Measurements from ENCODE around the gene PHF3.

Gene PHF3, protein sequence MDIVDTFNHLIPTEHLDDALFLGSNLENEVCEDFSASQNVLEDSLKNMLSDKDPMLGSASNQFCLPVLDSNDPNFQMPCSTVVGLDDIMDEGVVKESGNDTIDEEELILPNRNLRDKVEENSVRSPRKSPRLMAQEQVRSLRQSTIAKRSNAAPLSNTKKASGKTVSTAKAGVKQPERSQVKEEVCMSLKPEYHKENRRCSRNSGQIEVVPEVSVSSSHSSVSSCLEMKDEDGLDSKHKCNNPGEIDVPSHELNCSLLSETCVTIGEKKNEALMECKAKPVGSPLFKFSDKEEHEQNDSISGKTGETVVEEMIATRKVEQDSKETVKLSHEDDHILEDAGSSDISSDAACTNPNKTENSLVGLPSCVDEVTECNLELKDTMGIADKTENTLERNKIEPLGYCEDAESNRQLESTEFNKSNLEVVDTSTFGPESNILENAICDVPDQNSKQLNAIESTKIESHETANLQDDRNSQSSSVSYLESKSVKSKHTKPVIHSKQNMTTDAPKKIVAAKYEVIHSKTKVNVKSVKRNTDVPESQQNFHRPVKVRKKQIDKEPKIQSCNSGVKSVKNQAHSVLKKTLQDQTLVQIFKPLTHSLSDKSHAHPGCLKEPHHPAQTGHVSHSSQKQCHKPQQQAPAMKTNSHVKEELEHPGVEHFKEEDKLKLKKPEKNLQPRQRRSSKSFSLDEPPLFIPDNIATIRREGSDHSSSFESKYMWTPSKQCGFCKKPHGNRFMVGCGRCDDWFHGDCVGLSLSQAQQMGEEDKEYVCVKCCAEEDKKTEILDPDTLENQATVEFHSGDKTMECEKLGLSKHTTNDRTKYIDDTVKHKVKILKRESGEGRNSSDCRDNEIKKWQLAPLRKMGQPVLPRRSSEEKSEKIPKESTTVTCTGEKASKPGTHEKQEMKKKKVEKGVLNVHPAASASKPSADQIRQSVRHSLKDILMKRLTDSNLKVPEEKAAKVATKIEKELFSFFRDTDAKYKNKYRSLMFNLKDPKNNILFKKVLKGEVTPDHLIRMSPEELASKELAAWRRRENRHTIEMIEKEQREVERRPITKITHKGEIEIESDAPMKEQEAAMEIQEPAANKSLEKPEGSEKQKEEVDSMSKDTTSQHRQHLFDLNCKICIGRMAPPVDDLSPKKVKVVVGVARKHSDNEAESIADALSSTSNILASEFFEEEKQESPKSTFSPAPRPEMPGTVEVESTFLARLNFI (N-terminal part only)

DNA sequence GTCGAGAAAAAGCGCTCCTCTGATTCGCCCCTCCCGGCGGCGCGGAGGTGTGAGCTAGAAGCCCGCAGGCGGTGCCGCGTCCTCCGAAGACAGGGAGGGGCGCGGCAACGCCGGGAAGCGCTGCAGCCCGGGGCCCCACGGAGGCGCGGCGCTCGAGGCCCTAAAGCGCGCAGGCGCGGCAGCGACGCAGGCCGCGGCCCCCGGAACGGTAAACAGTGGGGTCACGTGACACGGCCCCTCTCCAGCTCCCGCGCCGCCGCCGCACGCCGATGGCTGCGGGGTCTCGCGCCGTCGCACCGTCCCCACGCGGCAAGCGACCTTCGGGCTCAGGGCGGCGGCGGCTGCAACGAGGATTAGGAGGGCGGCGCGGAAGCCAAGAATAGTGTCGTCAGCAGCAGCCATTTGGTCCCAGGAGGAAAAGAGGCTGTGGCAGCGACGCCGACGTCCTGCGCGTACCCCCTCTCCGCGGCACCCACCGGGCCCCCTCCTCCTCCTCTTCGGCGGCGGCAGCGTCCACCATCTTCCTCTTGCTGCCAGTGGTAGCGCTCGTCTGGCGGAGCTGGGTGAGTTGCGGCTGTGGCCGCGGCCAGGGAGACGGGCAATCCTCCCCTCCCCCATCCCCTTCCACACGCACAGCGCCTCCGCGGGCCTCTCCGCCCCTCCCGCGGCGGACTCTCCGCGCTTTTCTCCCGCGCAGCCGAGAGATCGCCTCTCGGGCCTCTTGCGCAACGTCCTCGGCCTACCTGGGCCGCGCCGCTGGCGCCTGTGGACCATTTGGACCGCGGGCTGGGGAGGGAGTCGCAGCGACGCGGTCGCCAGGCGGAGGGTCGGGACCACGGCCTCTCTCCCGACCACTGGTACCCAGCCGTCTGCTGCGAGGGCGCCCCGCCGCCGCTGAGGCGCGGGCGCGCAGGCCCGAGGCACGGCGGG is at the start of gene PHF3:
Gene PHF3 (plus strand): TSS at position 215 of the 930 bp plus-strand sequence. CDS start 10,750 bp downstream, outside the sequence.
- DNase-seq: peak; percentile 75 to 91

DNA sequence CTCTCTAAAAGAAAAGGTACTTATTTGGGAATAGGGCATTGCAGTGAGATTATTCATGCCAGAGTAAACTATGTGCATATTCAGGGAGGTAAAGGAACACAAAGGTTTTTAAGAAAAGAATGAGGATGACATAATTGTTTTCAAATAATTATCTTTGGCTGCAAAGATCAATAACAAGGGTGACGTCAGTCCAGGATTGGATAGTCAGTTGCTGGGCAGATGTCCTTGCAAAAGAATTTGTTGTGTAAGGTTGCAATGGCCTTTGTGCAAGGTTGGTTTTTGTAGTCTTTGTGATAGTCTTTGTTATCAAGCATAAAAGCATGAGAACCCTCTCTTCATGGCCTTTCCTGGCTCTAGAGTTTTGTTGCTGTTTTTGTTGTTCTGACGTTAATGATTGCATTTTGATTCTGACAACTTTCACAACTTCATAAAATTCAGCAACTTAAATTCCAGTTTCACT is 45.6 kb upstream of the PHF3 start:
- DNase-seq: no peak

- no peak for DNase-seq
Observed at GRCh38 chr6:63592886-63593285, 42.7 kb upstream of the PHF3 start.

DNA sequence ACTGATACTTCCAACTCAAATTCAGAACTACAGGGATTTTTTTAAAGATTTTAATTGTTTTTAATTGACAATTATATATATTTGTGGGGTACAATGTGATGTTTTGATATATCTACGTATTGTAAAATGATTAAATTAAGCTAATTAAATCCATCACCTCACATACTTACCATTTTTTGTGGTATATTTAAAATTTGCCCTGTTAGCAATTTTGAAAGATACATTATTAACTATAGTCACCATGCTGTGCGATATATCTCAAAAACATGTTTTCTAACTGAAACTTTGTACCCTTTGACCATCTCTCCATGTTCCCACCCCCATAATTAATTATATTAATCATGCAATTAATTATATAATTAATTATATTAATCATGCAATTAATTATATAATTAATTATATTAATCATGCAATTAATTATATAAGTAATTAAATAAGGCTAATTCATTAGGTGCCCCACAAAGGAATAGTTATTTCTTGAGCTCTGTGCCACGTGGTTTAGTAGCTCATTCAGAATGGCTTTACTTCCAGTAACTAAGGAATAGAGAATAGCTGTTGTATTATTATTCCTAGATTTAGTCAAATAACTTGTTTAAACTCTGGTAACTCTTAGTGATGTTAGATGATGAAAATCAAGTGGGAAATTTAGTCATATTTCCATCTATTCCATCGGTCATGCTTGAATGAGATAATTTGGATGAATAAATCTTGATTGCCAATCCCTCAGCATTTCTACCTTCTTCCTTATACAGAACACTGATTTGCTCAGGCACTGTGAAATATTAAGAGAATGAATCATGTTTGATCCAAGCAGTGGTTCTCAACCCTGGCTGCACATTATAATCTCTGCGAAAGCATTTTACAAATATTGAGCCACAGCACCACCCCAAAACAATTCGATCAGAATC is 38.2 kb upstream of the PHF3 start:
- no peak for DNase-seq

GRCh38 chr6:63598049-63599036 is 37.3 kb upstream of the PHF3 start:
- peak; percentile 13 to 72 for DNase-seq

GRCh38 chr6:63599243-63599642 is 36.4 kb upstream of the PHF3 start:
- no peak for DNase-seq

- DNase-seq: no peak
Observed at GRCh38 chr6:63600136-63600535, 35.5 kb upstream of the PHF3 start.

GRCh38 chr6:63609231-63609630 is 26.4 kb upstream of the PHF3 start:
- DNase-seq: no peak

DNA sequence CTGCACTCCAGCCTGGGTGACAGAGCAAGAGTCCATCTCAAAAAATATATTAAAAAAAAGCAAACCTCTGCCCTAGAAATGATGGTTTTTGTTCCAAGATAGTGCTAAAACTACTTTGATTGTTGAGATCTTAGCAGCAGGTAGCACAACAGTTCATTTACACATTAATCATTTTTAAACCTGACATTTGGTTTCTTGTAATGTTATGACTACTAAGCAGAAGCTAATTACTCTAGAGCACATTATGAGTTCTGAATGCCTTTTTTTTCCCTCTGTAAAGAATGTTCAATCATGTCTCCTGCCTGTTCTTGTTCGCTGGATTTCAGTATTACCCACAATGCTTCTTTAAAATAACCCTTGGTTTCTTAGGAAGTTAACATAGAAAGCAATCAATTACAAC is 24.7 kb upstream of the PHF3 start:
- DNase-seq: no peak

DNA sequence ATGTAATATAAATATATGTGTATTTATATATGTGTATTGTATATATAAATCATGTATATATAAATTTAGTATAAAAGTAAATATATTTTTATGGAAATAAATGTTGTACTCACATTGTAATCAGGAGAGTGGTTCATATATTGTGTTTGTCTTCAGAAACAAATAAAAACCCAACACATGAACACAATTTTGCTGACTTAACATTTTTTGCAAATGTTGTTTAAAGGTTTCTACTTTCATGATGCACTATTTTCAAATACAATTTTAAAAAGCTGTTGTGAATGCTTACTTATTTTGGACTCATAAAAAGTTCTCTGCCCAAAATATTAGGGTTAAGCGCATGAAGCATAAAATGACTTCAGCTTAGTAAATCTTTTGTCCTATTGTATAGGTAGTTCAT is 24.0 kb upstream of the PHF3 start:
- DNase-seq: no peak

- DNase-seq: no peak
Observed at GRCh38 chr6:63615590-63615989, 20.0 kb upstream of the PHF3 start.

DNA sequence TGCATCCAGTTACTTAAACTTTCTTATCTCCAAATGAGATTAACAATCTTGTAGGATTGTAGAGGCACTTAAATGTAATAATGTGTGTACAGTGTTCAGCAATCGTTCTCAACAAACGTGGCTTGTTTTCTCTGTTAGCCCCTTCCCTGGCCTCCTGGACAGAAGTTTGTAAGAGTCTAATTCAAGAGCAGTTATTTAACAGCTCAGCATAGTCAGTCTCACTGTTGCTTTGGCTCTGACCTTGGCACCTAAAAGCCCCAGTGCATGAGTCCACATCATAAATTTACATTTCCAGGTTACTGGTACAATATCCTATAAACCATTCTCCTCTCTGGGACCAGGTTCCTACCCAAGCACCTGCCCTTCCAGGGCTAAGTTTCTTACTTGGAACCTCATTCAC is 11.5 kb upstream of the PHF3 start:
- DNase-seq: no peak

GRCh38 chr6:63630466-63630865 is 5.1 kb upstream of the PHF3 start:
- DNase-seq: no peak

GRCh38 chr6:63634630-63635029 is 972 bp upstream of the PHF3 start:
- no peak for DNase-seq

- DNase-seq: no peak
Observed at GRCh38 chr6:63635215-63635587, 401 bp upstream of the PHF3 start.

DNA sequence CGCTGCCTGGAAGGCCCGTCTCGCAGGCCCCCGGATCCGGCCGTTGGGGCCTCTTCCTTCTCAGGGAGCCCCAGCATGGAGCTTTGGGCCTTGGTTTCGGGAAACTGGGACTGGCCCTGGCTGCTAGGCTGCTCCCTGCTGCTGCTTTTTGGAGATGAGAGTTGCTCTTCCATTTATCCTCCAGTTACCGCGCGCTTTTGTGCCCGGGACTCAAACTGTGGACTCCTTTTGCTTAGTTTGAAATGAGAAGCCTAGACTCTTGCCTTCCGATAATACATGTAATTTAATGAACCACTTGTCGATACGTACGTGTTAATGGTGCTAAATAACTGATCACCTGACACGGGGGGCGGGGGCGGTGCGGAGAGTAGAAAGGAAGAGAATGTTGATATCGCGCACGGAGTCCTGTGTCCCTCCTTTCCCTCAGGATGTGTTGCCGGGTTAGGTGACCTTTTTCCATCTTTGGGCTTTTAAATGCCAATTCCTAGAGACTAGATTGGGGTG is 968 bp downstream of the PHF3 start:
- DNase-seq: peak; percentile 32 to 49

DNA sequence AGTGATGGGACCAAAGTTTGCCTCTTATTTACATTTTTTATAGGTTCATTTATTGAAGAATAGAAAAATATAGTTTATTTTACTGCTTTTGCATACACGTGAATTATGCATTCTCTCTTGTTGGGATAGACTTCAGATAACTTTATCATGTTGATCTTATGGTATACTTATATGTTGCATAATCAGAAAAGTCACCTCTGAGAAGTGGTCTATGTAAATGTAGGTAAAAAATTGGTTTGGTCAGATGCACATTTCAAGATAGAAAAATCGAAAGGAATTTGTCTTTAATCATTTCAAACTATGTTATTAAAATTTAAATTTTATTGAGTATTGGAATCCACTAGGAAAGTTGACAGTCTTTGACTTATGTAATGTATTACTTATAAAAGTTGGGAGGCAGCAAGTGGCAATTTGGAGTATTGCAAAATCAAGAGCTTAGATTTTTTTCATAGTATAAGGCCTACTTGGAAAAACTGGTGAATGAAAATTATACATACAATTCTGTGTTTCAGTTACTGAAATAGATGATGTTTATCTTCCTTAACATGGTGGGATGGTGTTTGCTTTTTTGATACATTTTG is 2.4 kb downstream of the PHF3 start:
- peak in 1 of 2 experiments; percentile 17 for DNase-seq

DNA sequence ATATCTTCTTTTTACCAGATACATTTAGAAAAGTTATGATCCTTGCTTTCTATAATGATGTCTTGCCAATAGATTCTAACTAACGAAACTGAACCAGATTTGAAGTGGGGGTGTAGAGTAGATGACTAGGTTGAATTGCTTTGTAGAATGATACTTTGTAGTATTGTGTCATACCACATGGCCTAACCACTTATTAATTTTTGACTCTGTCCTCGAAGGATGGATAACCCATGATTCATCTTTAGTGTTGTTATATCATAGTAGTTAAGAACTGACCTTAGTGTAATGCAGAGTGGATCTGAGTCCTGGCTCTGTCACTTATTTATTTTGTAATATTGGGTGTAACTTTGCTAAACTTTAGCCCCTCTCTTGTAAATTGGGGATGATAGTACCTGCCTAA is 4.5 kb downstream of the PHF3 start:
- DNase-seq: no peak

DNA sequence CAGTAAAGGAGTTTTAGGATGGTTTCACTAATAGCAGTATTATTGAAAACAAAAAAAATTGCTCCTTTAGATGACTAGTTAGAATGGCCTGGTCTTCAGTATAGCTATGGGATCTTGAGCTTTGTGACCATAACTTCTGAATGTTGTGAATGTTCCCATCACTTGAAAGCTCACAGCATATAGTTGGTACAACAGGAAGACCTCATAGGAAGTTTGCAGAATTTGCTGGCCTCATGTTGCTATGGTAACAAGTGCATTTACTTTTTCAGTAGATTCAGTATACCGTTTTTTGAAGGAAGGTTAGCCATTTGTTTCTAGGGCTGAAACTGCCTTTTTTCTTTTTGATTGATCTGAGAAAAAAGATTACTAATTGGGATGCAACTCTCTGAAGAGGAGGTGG is 8.3 kb downstream of the PHF3 start:
- peak in 1 of 2 experiments; percentile 22 for DNase-seq
